Ascending aorta (tissue), 2 donors: ENCODE data around the gene NGEF. TPM values are rescaled to one million over a fixed set of nuclear protein-coding genes. Genes with fewer than 3 reads are reported as not detected.

Experiments used
- DNase-seq, 2 donors: peaks; one replicate each; pipeline ENCODE4 v3.0.0-alpha.2; 2019; ENCODE audit warnings: low spot score in 2 of 2
- H3K27ac ChIP-seq, 2 donors: fragments of 200-600 bp; sonication (generic); one replicate each; pipeline ENCODE4 v1.5.1; 2016 to 2017; ENCODE audit warnings: mild to moderate bottlenecking in 1 of 2
- H3K27me3 ChIP-seq: fragments of 200-600 bp; sonication (generic); one replicate; pipeline ENCODE4 v1.5.1; 2017
- H3K36me3 ChIP-seq, 2 donors: fragments of 200-600 bp; sonication (generic); one replicate each; pipeline ENCODE4 v1.5.1; 2016
- H3K4me1 ChIP-seq, 2 donors: fragments of 200-600 bp; sonication (generic); one replicate each; pipeline ENCODE4 v1.5.1; 2016 to 2017; ENCODE audit warnings: mild to moderate bottlenecking in 1 of 2
- H3K4me3 ChIP-seq, 2 donors: fragments of 200-600 bp; sonication (generic); one replicate each; pipeline ENCODE4 v1.5.1; 2016 to 2017; ENCODE audit warnings: mild to moderate bottlenecking in 1 of 2
- H3K9me3 ChIP-seq, 2 donors: fragments of 200-600 bp; sonication (generic); one replicate each; pipeline ENCODE4 v1.5.1; 2016
- intact Hi-C: fragments of 100-400 bp; cut with DNase I; formaldehyde crosslinking; loops from one replicate; pipeline ENCODE4 v1.15.1; 2023
- total RNA-seq: library from RNA; depleted of rRNA; stranded (reverse); fragments of >200 nt; gene quantifications from one replicate; pipeline ENCODE4 v1.1.0, GENCODE V29; 2016
- TF ChIP-seq, protein P1 (sequence below), 3 experiments: fragments of 200-600 bp in 2 of 3; fragments of 450-650 bp in 1 of 3; sonication (generic) in 2 of 3; IDR thresholded peaks; one replicate each; pipeline ENCODE4 v1.5.1; 2016 to 2019; ENCODE audit warnings: antibody characterized with exemption in 3 of 3, mild to moderate bottlenecking in 1 of 3, moderate library complexity in 1 of 3

The NGEF gene
- total RNA-seq: 0.43 TPM

- TF ChIP-seq, protein P1, sequence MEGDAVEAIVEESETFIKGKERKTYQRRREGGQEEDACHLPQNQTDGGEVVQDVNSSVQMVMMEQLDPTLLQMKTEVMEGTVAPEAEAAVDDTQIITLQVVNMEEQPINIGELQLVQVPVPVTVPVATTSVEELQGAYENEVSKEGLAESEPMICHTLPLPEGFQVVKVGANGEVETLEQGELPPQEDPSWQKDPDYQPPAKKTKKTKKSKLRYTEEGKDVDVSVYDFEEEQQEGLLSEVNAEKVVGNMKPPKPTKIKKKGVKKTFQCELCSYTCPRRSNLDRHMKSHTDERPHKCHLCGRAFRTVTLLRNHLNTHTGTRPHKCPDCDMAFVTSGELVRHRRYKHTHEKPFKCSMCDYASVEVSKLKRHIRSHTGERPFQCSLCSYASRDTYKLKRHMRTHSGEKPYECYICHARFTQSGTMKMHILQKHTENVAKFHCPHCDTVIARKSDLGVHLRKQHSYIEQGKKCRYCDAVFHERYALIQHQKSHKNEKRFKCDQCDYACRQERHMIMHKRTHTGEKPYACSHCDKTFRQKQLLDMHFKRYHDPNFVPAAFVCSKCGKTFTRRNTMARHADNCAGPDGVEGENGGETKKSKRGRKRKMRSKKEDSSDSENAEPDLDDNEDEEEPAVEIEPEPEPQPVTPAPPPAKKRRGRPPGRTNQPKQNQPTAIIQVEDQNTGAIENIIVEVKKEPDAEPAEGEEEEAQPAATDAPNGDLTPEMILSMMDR (IDR thresholded peaks at IDR 0.05): no peak
- H3K27ac ChIP-seq: no peak within 1 kb of the TSS
- no peak within 1 kb of the TSS for H3K4me3 ChIP-seq
- H3K9me3 ChIP-seq: peaks cover under 1 to 9% of the 10 kb centered on the region in 2 donors
- H3K27me3 ChIP-seq: no peaks in the 10 kb centered on the region
- no peaks in the 10 kb centered on the region for H3K36me3 ChIP-seq
- intact Hi-C loops: no loop called here
- peaks cover 4 to 5% of the 10 kb centered on the region in 2 donors for H3K4me1 ChIP-seq
- peak in 1 of 2 donors; percentile 41 for DNase-seq
Measured at GRCh38 chr2:233013027-233013461, at the start of gene NGEF. Gene NGEF (minus strand): TSS chr2:233013256. CDS start chr2:232974890, 38,366 bp downstream.

DNA sequence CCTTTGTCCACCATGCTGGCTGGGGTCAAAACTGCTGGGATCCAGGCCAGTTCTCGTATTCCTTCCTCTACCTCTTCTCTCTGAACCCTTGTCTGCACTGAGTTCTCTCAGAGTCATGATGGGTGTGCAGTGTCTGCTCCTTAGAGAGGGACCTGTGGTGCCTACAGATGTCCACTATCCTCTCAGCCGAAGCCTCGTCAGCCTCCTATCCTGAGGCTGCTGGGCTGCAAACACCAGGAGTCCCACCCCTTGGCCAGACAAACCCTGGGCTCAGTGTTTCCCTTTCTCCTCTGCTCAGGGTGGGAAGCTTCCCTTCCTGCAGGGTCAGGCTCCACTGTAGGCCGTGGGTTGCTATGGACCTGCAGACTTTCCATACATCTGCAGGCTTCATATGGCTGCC is 49.4 kb upstream of the NGEF start:
- no peak for DNase-seq
- Histone ChIP-seq H3K4me1 (no peaks in the 10 kb centered on the region), H3K27ac (peak overlapping the region; percentile 27 to 31), H3K27me3 (no peaks in the 10 kb centered on the region), H3K4me3 (peak overlapping the region in 1 of 2 donors; percentile 46), H3K9me3 (no peaks in the 10 kb centered on the region), H3K36me3 (no peaks in the 10 kb centered on the region)
- intact Hi-C loops: no loop called here
- TF ChIP-seq, protein P1 (IDR thresholded peaks at IDR 0.05): no peak

DNA sequence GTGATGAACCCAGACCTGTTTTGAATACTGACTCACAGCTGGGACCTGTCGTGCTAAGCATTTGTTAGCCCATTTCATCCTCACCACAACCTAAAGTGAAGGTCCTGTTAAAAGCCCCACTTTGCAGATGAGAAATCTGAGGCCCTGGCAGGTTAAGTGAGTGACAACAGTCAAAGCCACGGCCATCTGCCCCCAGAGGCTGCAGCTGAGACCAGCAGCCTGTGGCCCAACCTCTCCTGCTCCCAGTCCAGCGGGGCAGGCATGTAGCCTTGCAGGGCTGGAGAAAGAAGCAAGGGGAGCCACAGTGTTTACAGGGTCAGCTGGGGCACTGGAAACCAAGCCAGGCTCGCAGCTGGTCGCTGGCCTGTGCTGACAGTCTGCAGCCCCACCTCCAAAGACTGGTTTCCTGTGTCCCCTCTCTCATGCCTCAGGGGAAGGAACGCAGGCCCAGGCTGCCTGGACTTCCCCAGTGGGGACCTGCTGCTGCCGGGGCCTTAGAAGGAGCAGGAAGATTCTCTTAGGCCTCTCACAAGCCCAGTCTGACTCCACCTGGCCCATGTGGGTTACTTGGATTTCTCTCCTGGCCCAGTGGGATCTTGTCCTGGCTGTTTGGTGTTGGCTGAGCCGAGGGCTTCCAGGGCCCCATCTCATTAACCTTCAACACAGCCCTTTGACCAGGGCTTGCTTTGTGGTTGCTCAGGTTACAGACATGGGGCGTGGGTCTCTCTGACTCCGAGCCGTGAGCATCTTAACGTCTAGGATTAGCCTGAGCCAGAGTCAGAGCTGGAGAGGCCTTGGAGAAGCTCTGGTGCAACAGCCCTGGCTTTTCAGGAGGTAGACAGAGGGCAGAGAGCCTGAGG is 48.8 kb upstream of the NGEF start:
- H3K27ac ChIP-seq: peak overlapping the region; percentile 27 to 31
- peak overlapping the region; percentile 10 to 46 for H3K4me3 ChIP-seq
- no peaks in the 10 kb centered on the region for H3K9me3 ChIP-seq
- H3K27me3 ChIP-seq: no peaks in the 10 kb centered on the region
- no peaks in the 10 kb centered on the region for H3K36me3 ChIP-seq
- intact Hi-C loops: no loop called here
- DNase-seq: no peak
- TF ChIP-seq, protein P1 (IDR thresholded peaks at IDR 0.05): no peak
- H3K4me1 ChIP-seq: no peaks in the 10 kb centered on the region

- H3K27ac ChIP-seq: peak overlapping the region; percentile 31 to 63
Measured at GRCh38 chr2:233060980-233061590, 48.0 kb upstream of the NGEF start.

DNA sequence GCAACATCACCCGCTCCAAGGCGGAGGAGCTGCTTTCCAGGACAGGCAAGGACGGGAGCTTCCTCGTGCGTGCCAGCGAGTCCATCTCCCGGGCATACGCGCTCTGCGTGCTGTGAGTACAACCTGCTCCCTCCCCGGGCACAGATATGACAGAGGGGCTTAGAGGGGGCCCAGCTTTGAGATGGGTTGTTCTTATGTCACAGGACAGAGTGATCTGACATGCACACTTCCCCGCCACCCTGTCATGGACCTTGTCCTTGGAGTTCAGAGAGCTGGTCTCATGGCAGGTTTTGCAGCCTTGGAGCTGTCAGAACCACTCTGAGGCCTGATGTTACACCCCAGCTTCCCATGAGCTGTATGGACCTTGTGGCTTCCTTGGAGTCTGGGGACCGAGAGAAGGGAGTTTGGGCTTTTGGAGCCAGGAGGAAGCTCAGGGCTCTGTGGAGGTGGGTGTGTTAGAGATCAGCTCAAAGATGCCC is 47.5 kb upstream of the NGEF start:
- TF ChIP-seq, protein P1 (IDR thresholded peaks at IDR 0.05): no peak
- intact Hi-C loops: no loop called here
- no peak for DNase-seq
- Histone ChIP-seq H3K27me3 (no peaks in the 10 kb centered on the region), H3K27ac (peak overlapping the region; percentile 31 to 63), H3K4me3 (peak overlapping the region; percentile 36 to 46), H3K4me1 (no peaks in the 10 kb centered on the region), H3K36me3 (no peaks in the 10 kb centered on the region), H3K9me3 (no peaks in the 10 kb centered on the region)

More at GRCh38 chr2:233060980-233061590, 48.0 kb upstream of the NGEF start:
- intact Hi-C loops: no loop called here
- H3K27me3 ChIP-seq: no peaks in the 10 kb centered on the region
- peak overlapping the region; percentile 36 to 46 for H3K4me3 ChIP-seq
- H3K4me1 ChIP-seq: no peaks in the 10 kb centered on the region
- H3K36me3 ChIP-seq: no peaks in the 10 kb centered on the region
- no peak for DNase-seq
- TF ChIP-seq, protein P1 (IDR thresholded peaks at IDR 0.05): no peak
- H3K9me3 ChIP-seq: no peaks in the 10 kb centered on the region
